ENCODE data around the gene DPF3.

DNA sequence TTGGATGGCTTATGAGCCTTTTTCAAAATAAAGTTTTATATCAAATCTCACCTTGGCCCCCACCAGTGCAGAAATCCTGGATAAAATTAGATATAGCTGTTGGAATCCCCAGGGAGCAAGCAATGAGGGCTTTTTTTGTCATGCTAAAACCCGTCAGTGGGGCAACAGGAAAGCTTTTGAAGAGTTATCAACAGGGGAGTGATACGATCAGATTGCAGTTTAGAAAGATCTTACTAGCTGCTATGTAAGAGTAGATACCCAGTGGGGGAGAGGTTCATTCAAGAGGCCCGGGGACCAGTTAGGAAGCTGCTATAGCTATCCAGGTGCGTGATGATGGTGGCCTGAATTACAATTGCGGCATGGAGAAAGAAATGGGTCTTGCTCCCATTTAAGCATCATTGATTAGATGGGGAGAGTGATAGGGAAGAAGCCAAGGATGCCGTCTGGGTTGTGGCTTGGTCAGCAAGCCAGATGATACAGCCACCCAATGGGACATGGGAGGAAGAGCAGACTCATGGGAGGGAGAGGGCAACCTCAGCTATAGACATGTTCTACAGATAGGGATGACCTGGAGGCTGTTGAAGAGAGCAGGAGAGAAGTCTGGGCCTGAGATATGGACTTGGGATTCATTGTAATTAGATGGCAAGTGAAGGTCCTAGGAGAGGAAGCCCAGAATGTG lies 272.4 kb downstream of the DPF3 start:
- TF ChIP-seq YBX1 (IDR thresholded peaks at IDR 0.05) (no peak), FOSL1 (tag; conservative IDR thresholded peaks at IDR 0.05) (no peak), CREM (IDR thresholded peaks at IDR 0.05; ENCODE audit: low read depth) (no peak), ZNF274 (IDR thresholded peaks at IDR 0.05; ENCODE audit: borderline replicate concordance, low read depth, low read length) (no peak), MYC (IDR thresholded peaks at IDR 0.05; ENCODE audit: low read depth, low read length) (no peak), MYC (CRISPR knock-in tag; IDR thresholded peaks at IDR 0.05; ENCODE audit: borderline replicate concordance, low read depth) (no peak), ETV6 (IDR thresholded peaks at IDR 0.05; ENCODE audit: borderline replicate concordance in 1 of 2, low read depth in 2 of 2, low read length in 1 of 2) (no peak), ETV6 (CRISPR knock-in tag; IDR thresholded peaks at IDR 0.05; ENCODE audit: borderline replicate concordance) (no peak), ZNF124 (CRISPR knock-in tag; IDR thresholded peaks at IDR 0.05) (no peak), ZBTB1 (CRISPR knock-in tag; IDR thresholded peaks at IDR 0.05; ENCODE audit: borderline replicate concordance, low read depth) (no peak), HNRNPLL (IDR thresholded peaks at IDR 0.05; ENCODE audit: low read depth, low read length, poor library complexity, severe bottlenecking) (no peak)
- TF ChIP-seq, protein P1, sequence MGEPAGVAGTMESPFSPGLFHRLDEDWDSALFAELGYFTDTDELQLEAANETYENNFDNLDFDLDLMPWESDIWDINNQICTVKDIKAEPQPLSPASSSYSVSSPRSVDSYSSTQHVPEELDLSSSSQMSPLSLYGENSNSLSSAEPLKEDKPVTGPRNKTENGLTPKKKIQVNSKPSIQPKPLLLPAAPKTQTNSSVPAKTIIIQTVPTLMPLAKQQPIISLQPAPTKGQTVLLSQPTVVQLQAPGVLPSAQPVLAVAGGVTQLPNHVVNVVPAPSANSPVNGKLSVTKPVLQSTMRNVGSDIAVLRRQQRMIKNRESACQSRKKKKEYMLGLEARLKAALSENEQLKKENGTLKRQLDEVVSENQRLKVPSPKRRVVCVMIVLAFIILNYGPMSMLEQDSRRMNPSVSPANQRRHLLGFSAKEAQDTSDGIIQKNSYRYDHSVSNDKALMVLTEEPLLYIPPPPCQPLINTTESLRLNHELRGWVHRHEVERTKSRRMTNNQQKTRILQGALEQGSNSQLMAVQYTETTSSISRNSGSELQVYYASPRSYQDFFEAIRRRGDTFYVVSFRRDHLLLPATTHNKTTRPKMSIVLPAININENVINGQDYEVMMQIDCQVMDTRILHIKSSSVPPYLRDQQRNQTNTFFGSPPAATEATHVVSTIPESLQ (CRISPR knock-in tag; IDR thresholded peaks at IDR 0.05), result no peak
- TF ChIP-seq, protein P2, sequence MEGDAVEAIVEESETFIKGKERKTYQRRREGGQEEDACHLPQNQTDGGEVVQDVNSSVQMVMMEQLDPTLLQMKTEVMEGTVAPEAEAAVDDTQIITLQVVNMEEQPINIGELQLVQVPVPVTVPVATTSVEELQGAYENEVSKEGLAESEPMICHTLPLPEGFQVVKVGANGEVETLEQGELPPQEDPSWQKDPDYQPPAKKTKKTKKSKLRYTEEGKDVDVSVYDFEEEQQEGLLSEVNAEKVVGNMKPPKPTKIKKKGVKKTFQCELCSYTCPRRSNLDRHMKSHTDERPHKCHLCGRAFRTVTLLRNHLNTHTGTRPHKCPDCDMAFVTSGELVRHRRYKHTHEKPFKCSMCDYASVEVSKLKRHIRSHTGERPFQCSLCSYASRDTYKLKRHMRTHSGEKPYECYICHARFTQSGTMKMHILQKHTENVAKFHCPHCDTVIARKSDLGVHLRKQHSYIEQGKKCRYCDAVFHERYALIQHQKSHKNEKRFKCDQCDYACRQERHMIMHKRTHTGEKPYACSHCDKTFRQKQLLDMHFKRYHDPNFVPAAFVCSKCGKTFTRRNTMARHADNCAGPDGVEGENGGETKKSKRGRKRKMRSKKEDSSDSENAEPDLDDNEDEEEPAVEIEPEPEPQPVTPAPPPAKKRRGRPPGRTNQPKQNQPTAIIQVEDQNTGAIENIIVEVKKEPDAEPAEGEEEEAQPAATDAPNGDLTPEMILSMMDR (IDR thresholded peaks at IDR 0.05 in 2 of 3, conservative IDR thresholded peaks at IDR 0.05 in 1 of 3; ENCODE audit: insufficient read depth in 2 of 3, low read depth in 1 of 3, low read length in 3 of 3), result no peak
- TF ChIP-seq, protein P3, sequence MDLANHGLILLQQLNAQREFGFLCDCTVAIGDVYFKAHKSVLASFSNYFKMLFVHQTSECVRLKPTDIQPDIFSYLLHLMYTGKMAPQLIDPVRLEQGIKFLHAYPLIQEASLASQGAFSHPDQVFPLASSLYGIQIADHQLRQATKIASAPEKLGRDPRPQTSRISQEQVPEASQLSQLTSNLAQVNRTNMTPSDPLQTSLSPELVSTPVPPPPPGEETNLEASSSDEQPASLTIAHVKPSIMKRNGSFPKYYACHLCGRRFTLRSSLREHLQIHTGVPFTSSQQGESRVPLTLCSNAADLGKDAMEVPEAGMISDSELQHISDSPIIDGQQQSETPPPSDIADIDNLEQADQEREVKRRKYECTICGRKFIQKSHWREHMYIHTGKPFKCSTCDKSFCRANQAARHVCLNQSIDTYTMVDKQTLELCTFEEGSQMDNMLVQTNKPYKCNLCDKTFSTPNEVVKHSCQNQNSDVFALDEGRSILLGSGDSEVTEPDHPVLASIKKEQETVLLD (IDR thresholded peaks at IDR 0.05), result no peak
- TF ChIP-seq, protein P4, sequence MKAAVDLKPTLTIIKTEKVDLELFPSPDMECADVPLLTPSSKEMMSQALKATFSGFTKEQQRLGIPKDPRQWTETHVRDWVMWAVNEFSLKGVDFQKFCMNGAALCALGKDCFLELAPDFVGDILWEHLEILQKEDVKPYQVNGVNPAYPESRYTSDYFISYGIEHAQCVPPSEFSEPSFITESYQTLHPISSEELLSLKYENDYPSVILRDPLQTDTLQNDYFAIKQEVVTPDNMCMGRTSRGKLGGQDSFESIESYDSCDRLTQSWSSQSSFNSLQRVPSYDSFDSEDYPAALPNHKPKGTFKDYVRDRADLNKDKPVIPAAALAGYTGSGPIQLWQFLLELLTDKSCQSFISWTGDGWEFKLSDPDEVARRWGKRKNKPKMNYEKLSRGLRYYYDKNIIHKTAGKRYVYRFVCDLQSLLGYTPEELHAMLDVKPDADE (conservative IDR thresholded peaks at IDR 0.05; ENCODE audit: control insufficient read depth, low read depth, low read length), result no peak
- TF ChIP-seq, protein P5, sequence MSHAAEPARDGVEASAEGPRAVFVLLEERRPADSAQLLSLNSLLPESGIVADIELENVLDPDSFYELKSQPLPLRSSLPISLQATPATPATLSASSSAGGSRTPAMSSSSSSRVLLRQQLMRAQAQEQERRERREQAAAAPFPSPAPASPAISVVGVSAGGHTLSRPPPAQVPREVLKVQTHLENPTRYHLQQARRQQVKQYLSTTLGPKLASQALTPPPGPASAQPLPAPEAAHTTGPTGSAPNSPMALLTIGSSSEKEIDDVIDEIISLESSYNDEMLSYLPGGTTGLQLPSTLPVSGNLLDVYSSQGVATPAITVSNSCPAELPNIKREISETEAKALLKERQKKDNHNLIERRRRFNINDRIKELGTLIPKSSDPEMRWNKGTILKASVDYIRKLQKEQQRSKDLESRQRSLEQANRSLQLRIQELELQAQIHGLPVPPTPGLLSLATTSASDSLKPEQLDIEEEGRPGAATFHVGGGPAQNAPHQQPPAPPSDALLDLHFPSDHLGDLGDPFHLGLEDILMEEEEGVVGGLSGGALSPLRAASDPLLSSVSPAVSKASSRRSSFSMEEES (CRISPR knock-in tag; IDR thresholded peaks at IDR 0.05), result no peak

Data from K562 (cell line).